ENCODE data around the gene ABCG1.

Gene ABCG1

DNA sequence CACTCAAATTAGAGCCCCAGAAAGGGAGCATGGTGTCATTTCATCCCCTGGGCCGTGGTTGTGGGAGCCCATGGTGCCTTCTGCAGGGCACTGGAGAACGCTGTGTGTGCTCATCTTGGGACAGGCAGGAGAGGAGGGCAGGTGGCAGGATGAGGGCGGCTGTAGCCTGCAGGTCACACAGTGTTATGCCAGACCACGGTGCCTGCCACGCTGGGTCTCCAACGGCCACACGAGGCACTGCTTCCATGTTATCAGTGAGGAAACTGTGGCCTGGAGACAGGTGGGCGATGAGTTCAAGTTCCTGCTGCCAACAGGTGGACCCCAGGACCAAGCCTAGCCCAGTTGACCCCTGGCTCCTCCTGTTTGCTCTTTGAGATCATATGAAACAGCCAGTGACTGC is 21.0 kb downstream of the ABCG1 start:
- no peak for DNase-seq (ENCODE audit: low read depth)
- TF ChIP-seq, protein P1, sequence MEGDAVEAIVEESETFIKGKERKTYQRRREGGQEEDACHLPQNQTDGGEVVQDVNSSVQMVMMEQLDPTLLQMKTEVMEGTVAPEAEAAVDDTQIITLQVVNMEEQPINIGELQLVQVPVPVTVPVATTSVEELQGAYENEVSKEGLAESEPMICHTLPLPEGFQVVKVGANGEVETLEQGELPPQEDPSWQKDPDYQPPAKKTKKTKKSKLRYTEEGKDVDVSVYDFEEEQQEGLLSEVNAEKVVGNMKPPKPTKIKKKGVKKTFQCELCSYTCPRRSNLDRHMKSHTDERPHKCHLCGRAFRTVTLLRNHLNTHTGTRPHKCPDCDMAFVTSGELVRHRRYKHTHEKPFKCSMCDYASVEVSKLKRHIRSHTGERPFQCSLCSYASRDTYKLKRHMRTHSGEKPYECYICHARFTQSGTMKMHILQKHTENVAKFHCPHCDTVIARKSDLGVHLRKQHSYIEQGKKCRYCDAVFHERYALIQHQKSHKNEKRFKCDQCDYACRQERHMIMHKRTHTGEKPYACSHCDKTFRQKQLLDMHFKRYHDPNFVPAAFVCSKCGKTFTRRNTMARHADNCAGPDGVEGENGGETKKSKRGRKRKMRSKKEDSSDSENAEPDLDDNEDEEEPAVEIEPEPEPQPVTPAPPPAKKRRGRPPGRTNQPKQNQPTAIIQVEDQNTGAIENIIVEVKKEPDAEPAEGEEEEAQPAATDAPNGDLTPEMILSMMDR (IDR thresholded peaks at IDR 0.05; ENCODE audit: low read depth, low read length, missing control alignments): no peak
- no peak overlapping the region for H3K4me3 ChIP-seq (ENCODE audit: low read depth, low read length)
- in situ Hi-C loops (cut with HindIII; ENCODE audit: low sequenced_read_pairs): no loop called here

DNA sequence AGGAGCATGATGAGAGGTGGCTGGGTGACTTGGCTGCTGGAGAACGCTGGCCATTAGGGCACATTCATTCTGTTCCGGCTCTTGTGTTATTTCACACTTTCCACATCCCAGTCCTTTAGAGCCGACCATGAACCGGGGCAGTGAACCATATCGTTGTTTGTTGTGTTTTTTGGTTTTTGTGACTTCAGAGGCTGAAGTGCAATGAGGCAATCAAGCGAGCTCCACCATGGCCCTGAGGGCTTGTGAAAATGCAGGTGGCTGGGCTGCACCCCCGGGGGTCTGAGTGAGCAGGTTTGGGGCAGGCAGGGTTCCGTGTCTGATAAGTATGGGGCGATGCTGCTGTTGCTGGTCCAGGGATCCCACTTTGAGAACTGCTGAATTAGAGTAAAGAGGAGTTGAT is 23.7 kb downstream of the ABCG1 start:
- H3K4me3 ChIP-seq (ENCODE audit: low read depth, low read length): no peak overlapping the region
- TF ChIP-seq, protein P1 (IDR thresholded peaks at IDR 0.05; ENCODE audit: low read depth, low read length, missing control alignments): no peak
- DNase-seq (ENCODE audit: low read depth): no peak
- in situ Hi-C loops (cut with HindIII; ENCODE audit: low sequenced_read_pairs): no loop called here

DNA sequence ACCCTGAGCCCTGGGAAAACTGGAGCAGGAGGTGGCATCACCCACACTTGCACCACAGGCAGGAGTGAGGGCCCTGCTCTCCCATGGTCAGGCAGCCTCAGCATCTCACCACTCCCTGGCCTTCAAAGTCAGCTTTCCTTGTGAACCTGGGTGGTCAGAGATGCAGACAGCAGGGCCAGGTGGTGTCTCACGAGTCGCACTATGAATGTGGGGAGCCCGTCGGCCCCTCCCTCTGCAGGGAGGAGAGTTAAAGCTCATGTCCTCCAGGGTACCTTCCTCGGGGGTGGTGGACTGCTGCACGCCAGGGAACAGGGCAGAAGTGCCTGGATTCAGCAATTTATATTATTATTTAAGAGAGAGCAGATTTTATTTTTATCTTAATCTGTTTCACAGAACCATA is 24.1 kb downstream of the ABCG1 start:
- in situ Hi-C loops (cut with HindIII; ENCODE audit: low sequenced_read_pairs): no loop called here
- TF ChIP-seq, protein P1 (IDR thresholded peaks at IDR 0.05; ENCODE audit: low read depth, low read length, missing control alignments): no peak
- no peak overlapping the region for H3K4me3 ChIP-seq (ENCODE audit: low read depth, low read length)
- DNase-seq (ENCODE audit: low read depth): no peak

DNA sequence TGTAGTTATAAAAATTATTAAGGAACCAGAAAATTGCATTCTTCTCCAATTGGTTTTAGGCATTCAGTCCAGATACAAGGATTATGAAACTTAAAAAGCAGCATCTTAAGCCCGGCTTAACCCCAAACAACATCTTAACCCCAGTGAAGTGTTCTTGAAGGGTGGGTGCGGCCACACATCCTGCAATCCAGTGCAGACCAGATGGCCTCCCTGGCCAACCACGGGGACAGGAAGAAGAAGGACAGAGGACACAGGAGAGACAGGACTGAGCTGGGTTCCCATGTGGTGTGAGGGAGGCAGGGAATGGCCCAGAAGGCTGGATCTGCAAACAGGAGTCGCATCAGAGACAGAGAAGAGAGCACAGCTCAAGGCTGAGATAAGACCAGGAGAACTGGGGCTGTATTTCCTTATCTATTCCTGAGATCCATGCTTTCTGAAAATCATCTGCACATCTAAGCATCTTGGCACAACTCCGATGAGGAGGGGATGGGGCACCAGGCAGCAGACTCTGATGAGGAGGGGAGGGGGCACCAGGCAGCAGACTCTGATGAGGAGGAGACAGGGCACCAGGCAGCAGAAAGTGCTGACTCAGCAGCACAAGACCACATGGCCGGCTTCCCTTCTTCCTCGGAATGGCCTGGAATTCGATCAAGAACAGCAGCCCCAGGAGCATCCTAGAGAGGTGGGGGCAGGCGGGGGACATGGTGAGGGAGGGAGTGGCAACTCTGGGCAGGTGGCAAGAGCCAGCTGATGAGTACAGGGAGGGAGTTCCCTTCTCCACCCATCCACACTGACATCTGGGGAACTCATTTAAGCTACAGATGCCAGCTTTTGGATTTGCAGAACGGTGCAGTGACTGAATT is 26.6 kb downstream of the ABCG1 start:
- H3K4me3 ChIP-seq (ENCODE audit: low read depth, low read length): no peak overlapping the region
- in situ Hi-C loops (cut with HindIII; ENCODE audit: low sequenced_read_pairs): no loop called here
- TF ChIP-seq, protein P1 (IDR thresholded peaks at IDR 0.05; ENCODE audit: low read depth, low read length, missing control alignments): no peak
- DNase-seq (ENCODE audit: low read depth): no peak

DNA sequence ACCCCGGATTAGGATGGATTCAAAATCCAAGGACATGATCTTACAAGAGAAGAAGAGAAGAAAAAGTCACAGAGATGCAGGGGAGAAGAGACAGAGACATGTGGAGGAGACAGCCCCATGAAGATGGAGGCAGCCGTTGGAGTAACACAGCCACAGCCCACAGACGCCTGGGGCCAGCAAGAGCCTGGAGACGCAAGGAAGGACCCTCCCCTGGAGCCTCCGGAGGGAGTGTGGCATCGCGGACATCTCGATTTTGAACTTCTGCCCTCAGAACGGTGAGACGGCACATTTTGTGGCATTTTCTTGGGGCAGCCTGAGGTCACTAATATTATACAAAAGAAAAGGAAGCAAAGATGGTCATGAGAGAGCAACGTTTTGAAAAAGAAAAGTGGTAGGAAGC is 28.8 kb downstream of the ABCG1 start:
- no peak for DNase-seq (ENCODE audit: low read depth)
- in situ Hi-C loops (cut with HindIII; ENCODE audit: low sequenced_read_pairs): no loop called here
- TF ChIP-seq, protein P1 (IDR thresholded peaks at IDR 0.05; ENCODE audit: low read depth, low read length, missing control alignments): no peak
- H3K4me3 ChIP-seq (ENCODE audit: low read depth, low read length): no peak overlapping the region

DNA sequence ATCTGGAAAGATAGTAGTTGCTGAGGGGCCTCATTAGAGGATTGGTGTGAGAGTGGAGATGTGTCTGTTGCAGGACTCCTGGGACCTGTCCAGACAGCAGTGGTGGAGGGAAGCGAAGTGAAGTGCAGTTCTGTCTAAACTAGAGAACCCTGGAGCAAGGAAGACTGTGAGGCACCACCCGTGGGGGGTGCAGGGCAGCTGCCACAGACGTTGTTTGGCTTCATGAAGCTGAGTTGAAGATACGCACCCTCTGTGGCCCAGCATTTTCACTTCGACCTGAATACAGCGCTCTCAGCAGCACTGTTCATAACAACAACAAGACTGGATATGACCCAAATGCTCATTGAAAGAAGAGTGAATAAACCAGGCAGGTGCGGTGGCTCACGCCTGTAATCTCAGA is 29.3 kb downstream of the ABCG1 start:
- in situ Hi-C loops (cut with HindIII; ENCODE audit: low sequenced_read_pairs): no loop called here
- TF ChIP-seq, protein P1 (IDR thresholded peaks at IDR 0.05; ENCODE audit: low read depth, low read length, missing control alignments): no peak
- no peak for DNase-seq (ENCODE audit: low read depth)
- H3K4me3 ChIP-seq (ENCODE audit: low read depth, low read length): no peak overlapping the region
